Natural killer cell treated with Interleukin-12 subunit alpha and Interleukin-12 subunit beta and Interleukin-15 and Interleukin-18, amount 100 ng/mL, for 72 hours (primary cell): ENCODE measurements around the gene SLC27A3. TPM values are rescaled to one million over a fixed set of nuclear protein-coding genes. Genes with fewer than 3 reads are reported as not detected.

Experiments used
- ATAC-seq, 2 donors: fragments of 150-1000 bp; cut with Tn5 transposase in 1 of 2; sonication (Bioruptor Pico), chemical (Tn5 transposase) in 1 of 2; 2 replicates each; pipeline ENCODE4 v1.10.0; 2021
- DNase-seq: peaks from one replicate; pipeline ENCODE4 v3.0.0; 2022; ENCODE audit warnings: low spot score
- H3K27ac Mint-ChIP-seq, 2 donors: 1 replicate in 1 of 2; 2 replicates in 1 of 2; pipeline ENCODE4 v1.8.0; 2022; ENCODE audit warnings: mixed read lengths in 2 of 2, mild to moderate bottlenecking in 1 of 2, moderate library complexity in 1 of 2
- H3K27me3 Mint-ChIP-seq, 2 donors: 1 replicate in 1 of 2; 2 replicates in 1 of 2; pipeline ENCODE4 v1.8.0; 2022; ENCODE audit warnings: mixed read lengths in 2 of 2
- H3K36me3 Mint-ChIP-seq: one replicate; pipeline ENCODE4 v1.8.0; 2022; ENCODE audit warnings: mixed read lengths
- H3K4me1 Mint-ChIP-seq, 2 donors: 1 replicate in 1 of 2; 2 replicates in 1 of 2; pipeline ENCODE4 v1.8.0; 2022; ENCODE audit warnings: low read depth in 2 of 2, mixed read lengths in 2 of 2, mild to moderate bottlenecking in 1 of 2
- H3K4me3 Mint-ChIP-seq: one replicate; pipeline ENCODE4 v1.8.0; 2022; ENCODE audit warnings: mixed read lengths
- H3K9me3 Mint-ChIP-seq: 2 replicates; pipeline ENCODE4 v1.8.0; 2022; ENCODE audit warnings: mixed read lengths
- total RNA-seq, 2 donors: library from RNA; stranded (reverse); gene quantifications; one replicate each; pipeline ENCODE4 v1.2.3, GENCODE V29; 2022

Gene SLC27A3
- total RNA-seq, 2 donors from 2014 or later: 33.6 to 69.9 TPM

DNA sequence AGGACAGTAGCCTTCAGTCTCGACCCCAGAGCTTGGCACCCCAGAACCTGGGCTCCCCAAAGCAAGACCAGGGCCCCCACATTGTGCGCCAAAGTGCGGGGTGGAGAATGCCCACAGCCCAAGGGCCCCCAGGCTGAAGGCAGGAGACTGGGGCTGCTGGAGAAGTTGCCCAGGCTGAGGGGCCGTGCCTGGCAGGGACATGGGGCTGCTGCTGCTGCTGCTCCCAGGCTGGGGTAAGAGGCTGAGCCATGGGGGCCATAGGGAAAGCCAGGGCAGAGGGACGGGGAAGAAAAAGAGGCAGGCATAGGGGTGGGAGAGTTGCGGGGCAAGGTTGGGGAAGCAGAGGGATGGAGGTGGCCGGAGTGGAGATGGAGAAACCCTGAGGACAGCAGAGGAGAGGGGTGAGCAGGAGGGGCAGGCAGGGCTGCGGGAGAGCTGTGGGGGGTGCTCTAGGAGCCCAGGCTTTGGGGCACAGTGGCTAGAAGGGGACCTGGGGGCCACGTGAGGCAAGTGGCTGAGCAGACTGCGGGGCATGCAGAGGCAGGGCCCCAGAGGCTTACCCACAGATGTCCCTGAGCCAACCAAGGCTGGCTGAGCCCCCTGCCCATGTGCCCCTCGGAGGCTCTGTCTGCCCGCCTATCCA, 18.9 kb downstream of the SLC27A3 start:
- no peak for DNase-seq
- H3K36me3 Mint-ChIP-seq: no peaks in the 10 kb centered on the region
- H3K4me1 Mint-ChIP-seq: peaks cover 51 to 57% of the 10 kb centered on the region in 2 donors
- no peak overlapping the region for H3K4me3 Mint-ChIP-seq
- no peak for ATAC-seq
- H3K27me3 Mint-ChIP-seq: no peaks in the 10 kb centered on the region
- no peaks in the 10 kb centered on the region for H3K9me3 Mint-ChIP-seq
- H3K27ac Mint-ChIP-seq: peak overlapping the region; percentile 23 to 38

DNA sequence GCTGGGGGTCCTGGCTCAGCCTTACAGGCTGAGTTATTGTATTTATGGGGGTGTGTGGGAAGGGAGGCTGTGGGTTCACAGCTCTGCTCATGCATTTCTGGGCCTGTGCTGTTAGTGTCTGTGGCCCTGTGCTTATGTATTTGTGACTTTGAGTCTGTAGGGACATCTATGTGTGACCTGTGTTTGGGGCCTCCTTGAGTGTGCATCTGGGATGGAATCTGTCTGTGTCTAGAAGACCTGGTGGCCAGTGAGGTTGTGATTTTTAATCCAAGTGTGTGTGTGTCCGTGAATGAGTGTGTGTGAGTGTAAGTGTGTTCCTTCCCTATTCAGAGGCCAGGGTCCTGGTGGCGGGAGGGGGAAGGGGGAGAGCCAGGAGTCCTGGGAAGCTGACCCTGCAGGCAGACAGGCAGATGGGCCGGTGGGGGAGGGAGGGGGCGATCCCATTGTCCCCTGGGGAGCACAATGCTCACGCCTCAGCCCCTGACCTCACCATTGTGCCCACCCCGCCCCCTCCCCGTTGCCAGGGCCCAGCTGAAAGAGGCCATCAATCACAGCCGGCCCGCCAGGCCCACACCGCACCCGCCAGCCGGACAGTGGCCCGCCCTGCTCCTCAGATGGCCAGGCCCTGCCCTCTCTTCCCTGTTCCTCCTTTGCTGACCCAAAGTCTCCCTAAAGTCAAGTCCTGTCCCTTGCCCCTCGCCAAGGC, 19.6 kb downstream of the SLC27A3 start:
- peak overlapping the region; percentile 34 for H3K4me3 Mint-ChIP-seq
- ATAC-seq: no peak
- H3K4me1 Mint-ChIP-seq: peaks cover 48 to 53% of the 10 kb centered on the region in 2 donors
- no peaks in the 10 kb centered on the region for H3K36me3 Mint-ChIP-seq
- H3K27ac Mint-ChIP-seq: peak overlapping the region; percentile 23 to 38
- no peak for DNase-seq
- H3K27me3 Mint-ChIP-seq: no peaks in the 10 kb centered on the region
- H3K9me3 Mint-ChIP-seq: no peaks in the 10 kb centered on the region

DNA sequence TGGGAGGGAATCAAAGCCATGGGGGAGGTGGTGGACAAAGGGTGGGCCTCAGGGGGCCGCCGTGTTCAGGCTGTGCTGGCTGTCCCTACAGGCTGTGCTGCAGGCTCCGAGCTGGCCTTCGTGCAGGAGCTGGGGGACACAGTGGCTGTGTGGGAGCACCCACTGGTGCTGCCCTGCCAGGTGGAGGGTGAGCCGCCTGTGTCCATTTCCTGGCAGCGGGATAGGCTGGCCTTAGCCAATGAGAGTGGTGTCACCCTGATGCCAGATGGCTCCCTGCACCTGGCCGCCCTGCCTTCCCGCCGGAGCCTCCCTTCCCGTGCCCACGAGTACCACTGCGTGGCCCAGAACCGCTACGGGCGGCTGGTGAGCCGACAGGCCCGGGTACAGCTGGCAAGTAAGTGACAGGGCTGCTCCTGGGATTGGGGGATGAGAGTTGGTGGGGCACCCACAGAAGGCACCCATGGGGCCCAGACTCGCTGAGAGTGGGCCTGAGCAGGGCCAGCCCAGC, 20.2 kb downstream of the SLC27A3 start:
- peaks cover 42 to 47% of the 10 kb centered on the region in 2 donors for H3K4me1 Mint-ChIP-seq

DNA sequence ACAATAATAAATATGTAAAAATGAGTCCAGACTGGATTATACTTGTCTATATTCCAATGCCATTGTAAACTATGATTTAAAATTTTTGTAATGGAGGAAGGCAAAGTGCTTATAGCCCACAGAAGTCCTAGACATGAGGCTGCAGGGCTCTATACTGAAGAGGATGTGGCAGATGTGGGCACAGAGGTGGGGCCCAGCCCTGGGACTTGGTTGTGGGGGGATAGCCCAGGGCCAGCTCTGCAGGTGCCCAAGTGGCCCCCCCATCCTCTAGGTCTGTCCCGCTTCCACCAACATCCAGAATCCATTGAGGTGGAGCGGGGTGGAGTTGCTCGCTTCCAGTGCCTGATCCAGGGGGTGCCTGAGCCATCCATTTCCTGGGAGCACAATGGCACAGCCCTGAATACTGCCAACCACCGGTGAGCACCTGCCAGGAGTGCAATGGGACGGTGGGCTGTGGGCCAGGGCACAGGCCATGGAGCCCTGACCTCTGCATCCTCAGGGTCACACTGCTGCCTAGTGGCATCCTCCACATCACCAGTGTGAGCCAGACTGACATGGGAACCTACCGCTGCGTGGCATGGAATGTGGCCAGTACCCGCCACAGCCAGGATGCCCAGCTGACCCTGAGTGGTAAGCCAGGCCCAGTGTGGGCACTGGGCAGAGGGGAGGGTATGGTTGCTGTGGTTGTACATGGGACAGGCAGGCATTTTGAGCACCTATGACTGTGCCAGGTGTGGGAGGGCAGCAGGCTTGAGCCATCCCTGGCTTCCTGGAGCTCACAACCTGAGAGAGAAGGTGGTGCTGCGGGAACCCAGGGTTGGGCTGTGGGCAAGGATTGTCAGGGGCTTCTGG, 21.0 kb downstream of the SLC27A3 start:
- Mint-ChIP-seq H3K4me3 (no peak overlapping the region), H3K4me1 (peaks cover 34 to 39% of the 10 kb centered on the region in 2 donors), H3K36me3 (no peaks in the 10 kb centered on the region), H3K27me3 (no peaks in the 10 kb centered on the region), H3K27ac (peak overlapping the region in 1 of 2 donors; percentile 38), H3K9me3 (no peaks in the 10 kb centered on the region)
- peak; percentile 44 for DNase-seq
- ATAC-seq: no peak

More for the DNA sequence above, 20.2 kb downstream of the SLC27A3 start:
- Mint-ChIP-seq H3K36me3 (no peaks in the 10 kb centered on the region), H3K27me3 (no peaks in the 10 kb centered on the region), H3K9me3 (no peaks in the 10 kb centered on the region), H3K27ac (peak overlapping the region in 1 of 2 donors; percentile 38), H3K4me3 (no peak overlapping the region)
- ATAC-seq: no peak
- no peak for DNase-seq

DNA sequence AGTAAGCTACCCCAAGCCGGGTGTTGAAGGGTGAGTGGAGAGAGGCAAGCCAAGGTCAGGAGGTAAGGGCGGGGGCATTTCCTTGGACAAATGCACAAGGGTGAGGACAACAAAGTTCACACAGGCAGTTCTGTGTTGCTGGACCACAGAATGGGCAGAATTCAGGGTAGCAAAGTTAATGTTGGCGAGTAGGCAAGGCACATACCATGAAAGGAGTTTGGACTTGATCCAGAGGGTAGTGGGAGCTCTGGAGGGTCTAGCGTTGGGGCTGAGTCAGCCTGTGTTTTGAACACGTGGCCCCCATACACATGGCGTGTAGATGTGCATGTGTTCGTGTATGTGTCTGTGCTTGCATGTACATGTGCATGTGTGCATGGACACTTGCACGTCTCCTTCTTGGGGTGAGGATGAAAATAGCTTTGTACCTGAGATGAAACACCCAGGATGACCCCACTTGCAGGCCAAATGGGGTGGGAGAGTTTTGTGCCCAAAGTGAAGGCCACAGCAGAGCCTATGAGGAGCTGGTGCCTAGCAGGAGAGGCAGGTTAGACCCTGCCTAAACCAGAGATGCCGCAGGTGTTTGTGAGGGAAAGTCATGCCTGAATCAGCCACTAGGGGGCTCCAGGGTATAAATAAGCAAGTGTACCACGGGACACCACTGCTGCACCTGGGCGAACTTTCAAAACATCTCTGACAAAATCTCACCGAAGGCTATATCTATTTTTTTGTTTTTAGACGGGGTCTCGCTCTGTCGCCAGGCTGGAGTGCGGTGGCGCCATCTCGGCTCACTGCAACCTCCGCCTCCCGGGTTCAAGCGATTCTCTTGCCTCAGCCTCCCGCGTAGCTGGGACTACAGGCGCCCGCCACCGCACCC, 21.8 kb downstream of the SLC27A3 start:
- Mint-ChIP-seq H3K4me3 (no peak overlapping the region), H3K27ac (peak overlapping the region in 1 of 2 donors; percentile 38)

DNA sequence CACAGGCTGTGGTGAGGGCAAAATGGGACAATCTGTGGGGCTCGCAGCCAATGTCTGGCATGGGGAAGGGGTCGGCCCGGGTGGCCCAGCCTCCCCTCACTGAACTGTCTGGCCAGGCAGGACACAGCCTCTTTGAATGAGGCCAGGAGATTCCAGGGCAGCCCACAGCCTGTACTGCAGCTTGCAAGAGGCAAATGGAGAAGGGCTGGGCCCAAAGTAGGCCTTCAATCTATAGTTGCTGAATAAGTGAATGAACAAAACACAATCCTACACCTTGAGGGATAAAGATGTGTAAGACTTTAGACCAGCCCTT, 23.2 kb downstream of the SLC27A3 start:
- no peak for ATAC-seq
- H3K27ac Mint-ChIP-seq: no peak overlapping the region
- no peak for DNase-seq
- no peaks in the 10 kb centered on the region for H3K36me3 Mint-ChIP-seq
- H3K27me3 Mint-ChIP-seq: no peaks in the 10 kb centered on the region
- H3K9me3 Mint-ChIP-seq: no peaks in the 10 kb centered on the region
- no peak overlapping the region for H3K4me3 Mint-ChIP-seq
- peaks cover 16 to 34% of the 10 kb centered on the region in 2 donors for H3K4me1 Mint-ChIP-seq

More for the DNA sequence above, 21.8 kb downstream of the SLC27A3 start:
- no peaks in the 10 kb centered on the region for H3K27me3 Mint-ChIP-seq
- no peaks in the 10 kb centered on the region for H3K9me3 Mint-ChIP-seq
- H3K36me3 Mint-ChIP-seq: no peaks in the 10 kb centered on the region
- peaks cover 27 to 36% of the 10 kb centered on the region in 2 donors for H3K4me1 Mint-ChIP-seq
- DNase-seq: peak; percentile 74
- ATAC-seq: peak; percentile 65 to 72

DNA sequence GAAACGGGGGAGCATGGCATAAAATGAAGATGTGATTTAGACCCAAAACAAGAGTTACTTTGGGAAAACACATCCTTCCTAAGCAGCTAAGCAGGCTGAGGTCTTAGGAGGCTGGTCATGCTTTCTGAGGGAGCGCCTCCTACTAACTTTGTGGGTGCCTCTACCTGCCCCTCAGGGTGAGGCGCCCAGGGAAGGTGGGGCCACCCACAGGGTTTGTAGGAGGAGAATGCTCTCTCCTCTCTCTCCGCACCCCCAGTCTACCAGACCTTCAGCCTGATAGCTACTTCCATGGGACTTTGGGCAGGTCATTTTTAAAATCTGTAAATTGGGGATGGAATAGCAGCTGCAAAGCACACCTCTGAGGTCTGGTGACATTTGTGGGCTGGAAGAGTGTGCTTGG, 23.8 kb downstream of the SLC27A3 start:
- no peak overlapping the region for H3K4me3 Mint-ChIP-seq
- no peaks in the 10 kb centered on the region for H3K36me3 Mint-ChIP-seq
- DNase-seq: peak; percentile 37
- no peaks in the 10 kb centered on the region for H3K9me3 Mint-ChIP-seq
- no peak overlapping the region for H3K27ac Mint-ChIP-seq
- H3K27me3 Mint-ChIP-seq: no peaks in the 10 kb centered on the region
- H3K4me1 Mint-ChIP-seq: peaks cover 22 to 38% of the 10 kb centered on the region in 2 donors
- ATAC-seq: no peak

DNA sequence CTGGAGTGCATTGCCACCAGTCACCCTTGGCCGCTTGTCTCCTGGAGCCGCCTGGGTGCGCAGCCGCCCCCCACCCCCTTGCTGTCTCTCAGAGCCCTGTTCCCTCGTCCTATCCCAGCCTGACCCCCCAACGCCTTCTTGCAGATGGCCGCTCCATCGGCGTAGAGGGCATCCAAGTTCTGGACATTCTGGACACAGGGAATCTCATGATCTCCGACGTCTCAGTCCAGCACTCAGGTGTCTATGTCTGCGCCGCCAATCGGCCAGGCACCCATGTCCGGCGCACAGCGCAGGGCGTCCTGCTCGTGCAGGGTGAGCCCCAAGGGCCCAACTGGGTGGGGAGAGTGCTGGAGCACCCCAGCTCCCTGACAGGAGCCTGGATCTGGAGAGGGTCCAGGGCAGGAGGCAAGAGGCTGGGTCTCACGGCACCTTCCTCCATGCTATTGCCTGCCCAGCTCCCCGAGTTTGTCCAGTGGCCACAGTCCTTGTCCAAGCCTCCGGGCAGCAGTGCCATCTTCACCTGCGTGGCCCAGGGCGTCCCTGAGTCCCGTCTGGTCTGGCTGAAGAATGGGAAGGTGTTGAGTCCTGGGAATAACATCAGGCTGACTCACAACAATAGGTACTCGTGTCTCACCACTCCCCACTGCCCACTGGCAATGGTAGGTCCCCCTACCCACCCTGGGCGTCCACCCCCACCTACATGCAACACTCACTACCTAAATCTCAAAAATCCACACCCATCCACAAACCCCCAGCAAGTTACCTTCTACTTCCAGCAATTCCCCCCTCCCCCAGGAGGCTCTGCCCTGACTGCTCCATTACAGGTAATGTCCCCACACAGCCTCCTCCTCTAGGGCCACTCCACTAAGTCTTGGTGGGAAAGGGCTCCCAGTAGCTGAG, 24.6 kb downstream of the SLC27A3 start:
- Mint-ChIP-seq H3K27ac (peak overlapping the region in 1 of 2 donors; percentile 53), H3K9me3 (no peaks in the 10 kb centered on the region), H3K27me3 (no peaks in the 10 kb centered on the region), H3K4me1 (peaks cover 22 to 35% of the 10 kb centered on the region in 2 donors), H3K36me3 (no peaks in the 10 kb centered on the region), H3K4me3 (no peak overlapping the region)
- ATAC-seq (no peak), DNase-seq (no peak)

DNA sequence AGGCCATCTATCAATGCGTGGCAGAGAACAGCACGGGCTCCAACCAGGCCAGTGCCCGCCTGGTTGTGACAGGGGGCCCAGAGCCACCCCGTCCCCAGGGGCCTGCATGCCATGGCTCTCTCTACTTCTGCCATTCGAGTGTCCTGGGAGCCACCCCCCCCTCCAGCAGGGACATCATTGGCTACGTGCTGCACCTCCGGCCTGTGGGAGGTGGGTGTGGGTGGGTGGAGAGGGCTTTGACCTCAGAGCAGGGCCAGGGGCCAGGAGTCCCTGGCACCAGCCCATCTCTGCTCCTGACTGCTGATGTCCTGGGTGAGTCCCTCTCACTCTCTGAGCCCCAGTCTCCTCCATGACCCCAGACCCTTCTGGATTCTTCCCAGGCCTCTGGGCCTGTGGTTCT, 25.3 kb downstream of the SLC27A3 start:
- no peaks in the 10 kb centered on the region for H3K36me3 Mint-ChIP-seq
- no peak for DNase-seq
- H3K27me3 Mint-ChIP-seq: no peaks in the 10 kb centered on the region
- H3K9me3 Mint-ChIP-seq: no peaks in the 10 kb centered on the region
- peak overlapping the region in 1 of 2 donors; percentile 53 for H3K27ac Mint-ChIP-seq
- H3K4me3 Mint-ChIP-seq: no peak overlapping the region
- ATAC-seq: no peak
- peaks cover 26 to 37% of the 10 kb centered on the region in 2 donors for H3K4me1 Mint-ChIP-seq

DNA sequence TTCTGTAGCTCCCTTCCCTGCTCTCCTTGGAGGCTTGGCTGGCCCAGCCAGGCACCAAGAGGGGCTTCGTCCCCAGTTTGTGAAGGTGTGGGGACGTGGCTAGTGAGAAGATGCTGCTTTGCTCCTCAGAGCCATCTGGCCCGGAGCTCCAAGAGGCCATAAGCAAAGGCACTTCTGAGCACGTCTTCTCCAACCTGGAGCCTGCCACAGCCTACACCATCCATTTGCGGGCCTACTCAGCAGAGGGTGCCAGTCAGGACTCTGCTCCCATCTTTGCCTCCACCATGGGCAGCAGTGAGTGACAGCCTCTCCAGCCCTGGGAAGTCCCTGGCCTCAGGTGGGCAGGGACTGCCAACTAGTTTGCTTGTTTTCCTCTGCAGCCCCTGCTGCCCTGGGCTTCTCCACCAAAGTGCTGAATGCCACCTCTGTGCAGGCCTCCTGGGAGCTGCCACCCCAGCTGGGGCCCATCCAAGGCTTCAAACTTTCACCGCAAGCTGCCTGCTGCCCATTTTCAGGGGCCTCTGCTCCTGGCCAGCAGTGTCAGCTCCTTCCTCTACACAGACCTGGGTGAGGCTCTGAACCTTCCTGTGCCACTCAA, 25.9 kb downstream of the SLC27A3 start:
- H3K4me1 Mint-ChIP-seq: peaks cover 31 to 39% of the 10 kb centered on the region in 2 donors
- ATAC-seq: no peak
- no peaks in the 10 kb centered on the region for H3K36me3 Mint-ChIP-seq
- H3K9me3 Mint-ChIP-seq: no peaks in the 10 kb centered on the region
- H3K27me3 Mint-ChIP-seq: no peaks in the 10 kb centered on the region
- H3K4me3 Mint-ChIP-seq: no peak overlapping the region
- peak overlapping the region in 1 of 2 donors; percentile 76 for H3K27ac Mint-ChIP-seq
- no peak for DNase-seq

DNA sequence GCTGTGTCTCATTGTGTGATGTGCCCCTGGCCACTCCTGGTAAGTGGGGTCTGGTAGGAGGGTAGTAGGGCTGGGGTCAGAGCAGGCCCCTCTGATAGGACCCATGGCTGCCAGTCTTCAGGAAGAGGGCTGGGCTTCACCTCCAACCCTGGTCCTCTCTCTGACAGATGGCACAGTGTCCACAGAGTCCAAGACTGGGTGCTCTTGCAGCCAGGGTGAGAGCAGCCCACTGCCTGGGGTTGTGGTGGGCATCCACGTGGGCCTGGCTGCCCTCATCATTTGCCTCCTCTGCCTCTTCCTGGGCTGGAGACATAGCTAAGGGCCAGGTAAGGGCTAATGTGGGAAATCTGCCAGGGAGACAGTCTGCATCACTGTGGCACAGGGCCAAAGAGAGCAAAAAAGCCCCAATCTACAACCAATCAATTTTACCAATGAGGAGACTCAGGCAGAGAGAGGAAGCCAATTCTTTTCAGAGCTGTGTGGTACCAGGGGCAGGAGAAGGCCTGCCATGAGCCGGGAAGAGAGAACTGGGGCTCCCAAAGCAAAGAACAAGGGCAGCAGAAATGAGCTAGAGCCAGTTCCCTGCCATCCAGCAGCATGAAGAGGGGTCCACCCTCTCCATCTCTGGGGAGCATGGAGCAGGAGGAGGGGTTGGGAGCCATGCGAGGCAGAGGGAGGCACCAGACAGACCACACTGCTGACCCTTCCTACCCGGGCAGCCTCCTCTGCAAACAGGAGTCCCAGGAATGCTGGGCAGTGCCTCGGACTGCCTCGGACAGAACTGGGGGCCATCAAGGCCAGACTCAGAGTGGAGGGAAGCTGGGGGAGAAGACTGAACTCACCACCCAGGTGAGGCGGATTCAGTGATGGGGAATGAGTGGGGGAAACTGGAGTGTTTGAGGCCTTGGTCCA, 26.8 kb downstream of the SLC27A3 start:
- no peak for DNase-seq
- no peaks in the 10 kb centered on the region for H3K27me3 Mint-ChIP-seq
- H3K9me3 Mint-ChIP-seq: no peaks in the 10 kb centered on the region
- no peak for ATAC-seq
- peaks cover 23 to 35% of the 10 kb centered on the region in 2 donors for H3K4me1 Mint-ChIP-seq
- H3K36me3 Mint-ChIP-seq: no peaks in the 10 kb centered on the region
- H3K4me3 Mint-ChIP-seq: no peak overlapping the region
- peak overlapping the region in 1 of 2 donors; percentile 76 for H3K27ac Mint-ChIP-seq
